Stimulated activated CD8-positive, alpha-beta memory T cell treated with anti-CD3 and anti-CD28 coated beads, Interleukin-15, amount 100 ng/mL, for 1 hour (primary cell): ENCODE data around the gene NXPH3.

Experiments used
- DNase-seq: peaks from one replicate; pipeline ENCODE4 v3.0.0-alpha.2; 2020; ENCODE audit warnings: low read depth

Gene NXPH3

DNA sequence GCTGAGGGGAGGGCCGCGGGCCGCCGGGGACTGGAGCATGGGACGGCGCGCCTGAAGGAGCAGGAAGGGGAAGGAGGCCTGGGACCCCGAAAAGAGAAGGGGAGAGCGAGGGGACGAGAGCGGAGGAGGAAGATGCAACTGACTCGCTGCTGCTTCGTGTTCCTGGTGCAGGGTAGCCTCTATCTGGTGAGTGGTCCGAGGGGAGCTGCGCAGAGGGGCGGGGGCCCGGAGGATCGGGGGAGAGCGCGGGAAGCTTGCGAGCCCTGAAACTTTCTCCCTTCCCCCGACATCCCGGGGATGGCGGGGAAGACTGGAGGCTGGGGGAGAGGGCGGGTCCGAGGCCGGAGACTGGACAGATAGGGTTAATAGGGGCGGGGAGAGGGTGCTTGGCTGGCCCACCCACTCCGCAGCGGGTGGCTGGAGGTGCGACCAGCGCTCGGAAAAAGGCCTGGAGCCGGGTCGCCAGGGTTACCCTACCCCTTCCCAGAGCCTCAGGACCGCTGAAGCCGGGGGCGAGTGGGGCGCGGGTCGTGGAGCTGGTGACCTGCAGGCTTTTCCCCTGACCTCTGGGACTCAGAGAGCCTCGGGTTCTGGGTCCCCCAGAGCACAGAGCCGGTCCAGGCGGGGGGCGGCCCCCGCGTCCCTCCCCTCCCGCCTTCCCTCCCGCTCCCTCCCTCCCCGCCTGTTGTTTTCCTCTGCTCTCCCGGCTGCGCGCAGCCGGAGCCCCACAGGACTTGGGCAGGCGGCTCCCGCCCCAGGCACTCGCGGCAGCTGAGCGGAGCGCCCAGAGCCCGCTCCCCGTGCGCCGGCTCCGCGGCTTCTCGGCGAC, 631 bp downstream of the NXPH3 start:
- no peak for DNase-seq

DNA sequence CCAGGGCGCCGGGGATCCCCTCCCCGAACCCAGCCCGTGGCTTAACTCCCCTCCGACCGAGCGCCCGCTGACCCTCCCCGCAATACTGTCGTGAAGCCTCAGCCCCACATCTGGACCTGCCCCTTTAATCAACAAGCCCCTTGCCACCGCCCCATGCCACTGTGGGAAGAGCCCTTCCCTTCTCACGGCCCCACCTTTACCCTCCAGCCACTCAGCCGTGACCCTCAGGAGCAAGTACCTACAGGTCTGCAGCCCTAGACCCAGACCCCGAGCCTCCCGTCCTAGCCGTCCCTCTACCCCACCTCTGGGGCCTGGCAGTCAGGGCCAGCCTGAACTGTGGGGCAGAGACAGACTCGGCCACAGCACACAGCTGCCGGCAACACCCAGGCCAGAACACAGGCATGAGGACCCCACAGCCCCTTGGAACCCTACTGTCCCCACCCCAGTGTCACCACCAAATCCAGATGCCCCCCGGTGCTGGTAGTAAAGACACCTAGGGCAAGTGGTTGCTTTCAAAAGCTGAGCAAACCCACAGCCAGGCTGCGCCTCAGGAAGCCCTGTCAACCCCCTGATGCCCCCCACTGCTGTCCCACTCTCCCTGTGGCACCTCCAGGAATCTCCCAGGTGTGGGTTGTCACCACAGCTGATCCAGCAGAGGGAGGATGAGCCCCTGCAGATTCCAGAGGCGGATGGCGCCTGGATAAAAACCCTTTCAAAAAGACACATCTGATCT, 1.4 kb downstream of the NXPH3 start:
- DNase-seq = no peak

DNA sequence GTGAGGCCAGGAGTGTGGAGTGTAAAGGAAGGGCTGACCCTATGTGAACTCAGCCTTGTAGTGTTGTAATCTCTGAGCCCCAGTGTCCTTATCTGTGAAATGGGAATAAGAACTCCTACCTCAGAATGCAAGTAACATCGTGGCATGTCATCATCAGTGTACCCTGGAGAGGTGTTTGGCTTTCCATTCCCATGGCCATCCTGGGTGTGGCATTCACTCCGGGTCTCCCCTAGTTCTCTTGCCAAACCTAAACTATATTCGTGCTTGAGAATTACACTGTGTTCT, 1.9 kb downstream of the NXPH3 start:
- DNase-seq = no peak

DNA sequence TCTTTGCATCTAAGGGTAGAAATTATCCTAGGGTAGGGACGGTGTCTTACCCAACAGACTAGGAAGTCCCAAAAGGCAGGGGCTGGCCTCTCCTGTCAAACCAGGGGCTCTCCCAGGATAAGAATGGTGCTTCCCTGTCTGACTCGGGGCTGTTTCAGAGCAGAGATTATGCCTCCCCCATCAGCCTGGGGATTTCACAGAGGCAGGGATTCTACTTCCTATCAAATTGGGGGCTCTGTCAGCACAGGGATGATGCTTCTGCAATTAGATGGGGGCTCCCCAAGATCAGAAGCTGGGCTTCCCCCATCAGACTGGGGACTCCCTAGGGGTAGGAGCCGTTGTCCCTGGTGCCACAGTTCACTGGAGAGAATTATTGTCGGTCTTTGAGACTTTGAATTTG, 2.3 kb downstream of the NXPH3 start:
- DNase-seq = no peak

DNA sequence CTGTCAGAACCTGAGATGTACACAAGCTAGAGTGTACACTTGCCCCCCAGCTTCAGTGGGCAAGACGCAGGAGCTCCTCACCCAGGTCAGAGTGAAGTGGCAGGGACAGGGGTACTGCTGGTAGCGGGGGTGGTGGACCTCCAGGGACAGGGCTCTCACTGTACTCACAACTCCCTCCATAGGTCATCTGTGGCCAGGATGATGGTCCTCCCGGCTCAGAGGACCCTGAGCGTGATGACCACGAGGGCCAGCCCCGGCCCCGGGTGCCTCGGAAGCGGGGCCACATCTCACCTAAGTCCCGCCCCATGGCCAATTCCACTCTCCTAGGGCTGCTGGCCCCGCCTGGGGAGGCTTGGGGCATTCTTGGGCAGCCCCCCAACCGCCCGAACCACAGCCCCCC, 2.7 kb downstream of the NXPH3 start:
- no peak for DNase-seq

GRCh38 chr17:49578952-49579500, 3.4 kb downstream of the NXPH3 start:
- DNase-seq = no peak

GRCh38 chr17:49579522-49579921, 3.9 kb downstream of the NXPH3 start:
- DNase-seq = no peak

DNA sequence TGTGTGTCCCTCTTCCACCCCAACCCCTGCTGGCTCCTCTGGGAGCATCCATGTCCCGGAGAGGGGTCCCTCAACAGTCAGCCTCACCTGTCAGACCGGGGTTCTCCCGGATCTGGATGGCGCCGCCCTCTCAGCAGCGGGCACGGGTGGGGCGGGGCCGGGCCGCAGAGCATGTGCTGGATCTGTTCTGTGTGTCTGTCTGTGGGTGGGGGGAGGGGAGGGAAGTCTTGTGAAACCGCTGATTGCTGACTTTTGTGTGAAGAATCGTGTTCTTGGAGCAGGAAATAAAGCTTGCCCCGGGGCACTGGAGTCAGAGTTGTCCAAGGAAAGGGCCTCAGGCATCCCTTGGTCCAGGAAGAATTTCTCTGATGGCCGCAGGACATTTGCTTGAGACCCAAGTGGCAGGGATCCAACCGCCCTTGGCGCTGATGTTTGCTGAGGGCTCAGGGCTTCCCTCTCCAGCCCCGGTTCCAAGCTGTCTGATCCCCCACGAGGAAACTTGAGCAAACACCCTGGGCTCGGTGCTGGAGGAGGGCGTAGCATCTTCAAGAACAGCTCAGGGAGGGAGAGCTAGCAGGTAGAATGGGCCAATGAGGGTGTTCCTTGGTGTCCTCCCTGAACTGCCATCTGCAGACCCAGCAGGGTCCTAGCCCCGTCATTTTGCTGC, 4.5 kb downstream of the NXPH3 start:
- DNase-seq = no peak

GRCh38 chr17:49580981-49581647, 5.4 kb downstream of the NXPH3 start:
- no peak for DNase-seq

DNA sequence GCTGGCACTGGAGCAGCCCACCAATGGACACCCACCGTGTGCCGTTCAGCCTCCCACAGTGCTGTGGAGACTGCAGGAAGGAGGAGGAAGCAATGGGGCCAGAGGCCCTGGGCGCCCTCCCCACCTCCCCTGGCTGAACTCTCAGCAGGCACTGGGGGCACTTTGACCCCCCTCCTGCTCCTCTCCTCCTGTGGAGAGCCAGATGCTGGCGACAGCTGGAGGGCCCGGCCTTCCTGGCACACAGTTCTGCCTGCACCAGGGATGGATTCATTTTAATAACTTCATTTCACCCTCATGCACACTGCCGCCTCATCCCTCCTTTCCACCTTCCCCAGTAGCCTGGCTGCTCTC, 6.0 kb downstream of the NXPH3 start:
- DNase-seq = no peak

- DNase-seq = no peak
Observed at GRCh38 chr17:49582055-49582722, 6.5 kb downstream of the NXPH3 start.

- no peak for DNase-seq
Observed at GRCh38 chr17:49582789-49583188, 7.1 kb downstream of the NXPH3 start.

DNA sequence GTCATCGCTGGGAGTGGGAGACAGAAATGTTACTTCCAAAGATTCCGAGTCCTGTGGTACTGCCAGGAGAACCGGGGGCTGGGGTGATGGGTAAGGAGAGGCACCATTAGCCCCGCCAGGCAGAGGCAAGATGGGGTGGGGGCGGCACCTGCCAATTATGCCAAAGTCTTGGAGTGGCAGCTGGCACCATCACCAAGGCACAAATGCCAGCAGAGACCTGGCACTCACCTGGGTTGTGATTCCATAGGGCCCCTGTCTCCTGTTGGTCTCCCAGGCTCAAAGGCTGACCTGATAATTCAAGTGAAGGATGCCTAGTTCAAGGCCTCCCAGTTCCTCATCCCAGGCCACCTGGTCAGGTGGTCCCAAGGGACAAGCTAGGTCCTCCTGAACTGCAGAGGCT, 7.6 kb downstream of the NXPH3 start:
- DNase-seq = no peak

DNA sequence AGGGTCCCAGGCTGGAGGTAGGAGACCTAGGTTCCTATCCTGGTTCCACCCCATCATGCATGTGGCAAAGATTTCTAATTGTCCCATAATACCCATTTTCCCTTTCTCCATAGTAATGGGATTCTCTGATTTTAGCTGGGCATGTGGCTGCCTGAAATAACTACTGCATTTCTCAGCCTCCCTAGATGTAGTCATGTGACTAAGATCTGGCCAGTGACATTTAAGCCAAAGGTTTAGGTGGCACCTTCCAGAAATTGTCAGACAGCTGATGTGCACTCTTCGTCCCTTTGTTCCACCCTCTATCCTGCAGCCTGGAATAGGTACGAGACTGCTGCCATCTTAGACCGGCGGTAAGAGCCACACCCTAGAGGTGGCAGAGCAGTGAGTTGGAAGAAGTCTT, 8.2 kb downstream of the NXPH3 start:
- no peak for DNase-seq

DNA sequence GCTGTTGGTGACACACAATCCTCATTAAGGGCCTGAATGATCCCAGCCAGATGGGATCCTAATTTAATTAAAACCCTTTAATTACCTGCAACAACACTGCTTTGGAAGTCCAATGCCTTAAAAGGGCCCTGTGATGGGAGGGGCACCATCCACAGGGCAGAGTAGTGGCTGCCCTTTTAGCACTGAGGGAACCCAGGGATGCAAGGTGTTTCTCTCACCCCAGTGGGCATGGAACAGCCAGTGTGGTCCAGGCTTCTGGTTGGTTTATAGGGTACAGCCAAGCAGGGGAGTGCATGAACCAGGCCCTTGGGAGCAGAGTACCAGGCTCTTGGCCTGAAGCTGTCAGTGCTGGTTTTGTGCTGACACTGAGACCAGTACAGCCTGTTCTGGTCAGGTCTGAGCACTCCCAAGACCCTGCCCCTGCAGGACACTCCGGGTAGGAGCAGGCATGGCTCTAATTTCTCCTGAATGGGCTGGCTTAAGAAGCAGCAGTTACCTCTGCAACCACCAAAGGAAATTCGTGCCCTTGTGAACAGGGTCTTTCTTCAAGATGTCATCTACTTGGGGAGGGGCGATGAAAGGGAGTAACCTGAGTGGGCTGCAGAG, 9.9 kb downstream of the NXPH3 start:
- no peak for DNase-seq

DNA sequence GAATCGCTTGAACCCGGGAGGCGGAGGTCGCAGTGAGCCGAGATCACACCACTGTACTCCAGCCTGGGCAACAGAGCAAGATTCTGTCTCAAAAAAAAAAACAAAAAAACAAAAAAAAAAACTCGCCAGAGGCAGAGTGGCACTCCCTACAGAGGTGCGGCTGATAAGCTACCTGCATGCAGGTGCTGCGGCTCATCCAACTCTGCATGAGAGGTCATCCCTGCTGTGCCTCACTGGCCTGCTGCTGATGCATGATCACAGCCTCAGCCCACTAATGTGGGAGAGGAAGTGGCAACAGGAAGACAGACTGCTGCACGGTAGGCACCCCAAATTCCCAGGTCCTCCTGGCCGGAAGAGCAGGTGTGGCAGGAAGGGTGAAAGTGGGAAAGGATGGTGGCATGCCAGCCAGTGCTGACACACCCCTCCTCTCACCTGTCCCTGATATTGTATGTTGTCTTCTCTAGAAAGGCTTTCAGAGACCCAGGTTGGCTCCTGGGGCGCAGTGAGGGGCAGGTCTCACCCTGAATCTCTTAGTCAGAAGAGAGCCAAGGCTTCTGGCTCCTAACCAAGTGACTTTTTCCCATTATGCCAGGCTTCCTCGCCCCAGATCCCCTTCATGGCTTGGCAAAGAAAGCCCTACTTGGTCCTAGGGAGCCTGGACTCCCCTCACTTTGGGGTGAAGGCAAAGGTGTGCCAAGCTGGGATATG, 11.8 kb downstream of the NXPH3 start:
- DNase-seq = no peak

DNA sequence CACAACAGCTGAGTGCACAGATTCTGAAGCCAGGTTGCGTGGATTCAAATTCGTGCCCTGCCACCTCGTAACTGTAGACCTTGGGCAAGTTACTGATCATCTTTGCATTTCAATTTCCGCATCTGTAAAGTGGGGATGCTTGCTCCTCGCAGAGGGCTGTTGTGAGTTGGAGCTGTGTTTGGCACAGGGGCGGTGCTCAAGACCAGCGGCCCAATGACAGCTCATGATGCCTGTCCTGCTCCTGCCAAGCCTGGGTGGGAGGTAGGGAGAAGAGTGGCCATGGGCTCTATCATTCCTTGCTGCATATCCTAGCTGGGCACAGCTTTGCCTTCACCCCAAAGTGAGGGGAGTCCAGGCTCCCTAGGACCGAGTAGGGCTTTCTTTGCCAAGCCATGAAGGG, 12.6 kb downstream of the NXPH3 start:
- no peak for DNase-seq

- no peak for DNase-seq
Observed at GRCh38 chr17:49588726-49589576, 13.3 kb downstream of the NXPH3 start.

- no peak for DNase-seq
Observed at GRCh38 chr17:49589577-49589927, 13.9 kb downstream of the NXPH3 start.

- no peak for DNase-seq
Observed at GRCh38 chr17:49590874-49591273, 15.2 kb downstream of the NXPH3 start.
